HUES6 (cell line): ENCODE results near the gene ZNF678.

ENCODE experiments used
- H3K27ac ChIP-seq: 2 replicates; pipeline ENCODE4 v1.7.0; 2013; ENCODE audit warnings: low read depth, mild to moderate bottlenecking, low read length, inconsistent platforms
- H3K27me3 ChIP-seq: 2 replicates; pipeline ENCODE4 v1.6.1; 2013; ENCODE audit warnings: low read length; ENCODE audit not compliant: control insufficient read depth, insufficient read depth
- H3K36me3 ChIP-seq: 2 replicates; pipeline ENCODE4 v1.6.1; 2013; ENCODE audit warnings: low read length; ENCODE audit not compliant: control insufficient read depth, insufficient read depth
- H3K4me1 ChIP-seq: 2 replicates; pipeline ENCODE4 v1.6.1; 2013; ENCODE audit warnings: low read length; ENCODE audit not compliant: control insufficient read depth, insufficient read depth
- H3K4me3 ChIP-seq: 2 replicates; pipeline ENCODE4 v1.5.1; 2013; ENCODE audit warnings: low read depth, low read length
- H3K9ac ChIP-seq: one replicate; pipeline ENCODE4 v1.6.1; 2013; ENCODE audit warnings: mild to moderate bottlenecking, low read length
- H3K9me3 ChIP-seq: 2 replicates; pipeline ENCODE4 v1.6.1; 2013; ENCODE audit warnings: low read depth, low read length; ENCODE audit not compliant: control insufficient read depth, insufficient read depth

ZNF678 gene

GRCh38 chr1:227723474-227723873, 160.1 kb downstream of the ZNF678 start:
- H3K36me3 ChIP-seq = no peaks in the 10 kb centered on the region
- no peak overlapping the region for H3K9ac ChIP-seq
- no peaks in the 10 kb centered on the region for H3K4me1 ChIP-seq
- H3K27ac ChIP-seq = no peak overlapping the region; the same call in 1 of the 2 replicates
- no peaks in the 10 kb centered on the region for H3K27me3 ChIP-seq
- no peak overlapping the region for H3K4me3 ChIP-seq
- H3K9me3 ChIP-seq = peaks cover 52% of the 10 kb centered on the region

DNA sequence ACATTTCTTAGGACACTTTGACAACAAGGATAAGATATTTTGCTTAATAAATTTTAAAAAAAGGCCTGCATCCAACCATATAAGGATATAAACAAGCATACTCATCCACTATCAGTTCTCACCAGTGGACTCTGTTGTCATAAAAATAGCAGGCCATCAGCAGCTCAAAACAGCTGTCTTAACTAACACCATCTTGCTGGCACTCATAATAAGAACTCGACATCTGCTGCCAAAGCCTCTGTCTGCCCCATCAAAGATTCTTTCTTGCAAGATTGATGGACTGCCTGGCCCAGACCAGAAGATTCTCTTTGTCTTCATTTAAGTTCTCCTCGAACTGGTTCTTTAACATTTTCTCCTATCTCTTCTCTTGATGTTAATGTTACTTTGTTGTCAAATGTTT, 161.7 kb downstream of the ZNF678 start:
- H3K9me3 ChIP-seq = peaks cover 39% of the 10 kb centered on the region
- H3K36me3 ChIP-seq = no peaks in the 10 kb centered on the region
- H3K4me1 ChIP-seq = peaks cover 15% of the 10 kb centered on the region
- H3K9ac ChIP-seq = no peak overlapping the region
- H3K4me3 ChIP-seq = no peak overlapping the region
- no peaks in the 10 kb centered on the region for H3K27me3 ChIP-seq
- no peak overlapping the region for H3K27ac ChIP-seq

DNA sequence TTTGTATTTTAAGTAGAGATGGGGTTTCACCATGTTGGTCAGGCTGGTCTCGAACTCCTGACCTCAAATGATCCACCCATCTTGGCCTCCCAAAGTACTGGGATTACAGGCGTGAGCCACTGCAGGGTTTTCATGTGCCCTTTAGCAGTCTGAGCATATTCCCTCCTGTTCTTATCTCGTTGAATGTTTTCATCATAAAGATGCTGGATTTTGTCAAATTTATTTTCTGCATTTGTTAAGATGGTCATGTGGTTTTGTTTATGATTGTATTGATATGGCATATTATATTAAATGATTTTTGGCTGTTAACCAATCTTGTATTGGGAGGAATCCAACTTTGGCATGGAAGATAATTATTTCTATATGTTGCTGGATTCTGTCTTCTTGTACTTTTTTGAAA, 163.0 kb downstream of the ZNF678 start:
- H3K27me3 ChIP-seq = no peaks in the 10 kb centered on the region
- no peak overlapping the region for H3K4me3 ChIP-seq
- H3K36me3 ChIP-seq = 0 out of 2 replicates have a peak, but pooled peaks cover 1% of the 10 kb centered on the region
- H3K9me3 ChIP-seq = peaks cover 27% of the 10 kb centered on the region
- no peak overlapping the region for H3K9ac ChIP-seq
- peaks cover 22% of the 10 kb centered on the region for H3K4me1 ChIP-seq
- no peak overlapping the region for H3K27ac ChIP-seq
